Measurements from ENCODE around the gene HOXA4. TPM values are rescaled to one million over a fixed set of nuclear protein-coding genes. Genes with fewer than 3 reads are reported as not detected.

HOXA4 gene
- total RNA-seq, 1 donor: 0.72 TPM

DNA sequence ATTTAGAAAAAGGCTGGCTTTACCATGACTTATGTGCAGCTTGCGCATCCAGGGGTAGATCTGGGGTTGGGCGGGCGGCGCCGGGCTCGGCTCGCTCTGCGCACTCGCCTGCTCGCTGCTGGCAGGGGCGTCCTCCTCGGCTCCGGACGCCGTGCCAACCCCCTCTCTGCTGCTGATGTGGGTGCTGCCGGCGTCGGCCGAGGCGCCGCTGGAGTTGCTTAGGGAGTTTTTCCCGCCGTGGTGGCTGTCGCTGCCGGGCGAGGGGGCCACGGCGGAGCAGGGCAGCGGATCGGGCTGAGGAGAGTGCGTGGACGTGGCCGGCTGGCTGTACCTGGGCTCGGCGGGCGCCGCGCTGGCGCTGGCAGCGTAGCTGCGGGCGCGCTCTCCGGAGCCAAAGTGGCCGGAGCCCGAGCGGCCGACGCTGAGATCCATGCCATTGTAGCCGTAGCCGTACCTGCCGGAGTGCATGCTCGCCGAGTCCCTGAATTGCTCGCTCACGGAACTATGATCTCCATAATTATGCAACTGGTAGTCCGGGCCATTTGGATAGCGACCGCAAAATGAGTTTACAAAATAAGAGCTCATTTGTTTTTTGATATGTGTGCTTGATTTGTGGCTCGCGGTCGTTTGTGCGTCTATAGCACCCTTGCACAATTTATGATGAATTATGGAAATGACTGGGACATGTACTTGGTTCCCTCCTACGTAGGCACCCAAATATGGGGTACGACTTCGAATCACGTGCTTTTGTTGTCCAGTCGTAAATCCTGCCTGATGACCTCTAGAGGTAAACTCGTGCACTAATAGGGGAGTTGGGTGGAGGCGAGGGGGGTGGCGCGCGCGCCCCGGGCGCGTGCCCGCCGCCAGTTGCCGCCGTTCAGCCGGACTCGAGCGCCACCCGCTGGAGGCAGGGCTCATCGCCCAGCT lies 12.7 kb upstream of the HOXA4 start, which contains the start of gene HOXA5:
Gene HOXA5, minus strand, starts transcription at position 659 of the 927 bp plus-strand sequence. Its CDS starts 74 bp downstream, at position 585.
- H3K27me3 ChIP-seq (ENCODE audit: insufficient read depth, low read length): no peaks in the 10 kb centered on the region
- TF ChIP-seq, protein P1, sequence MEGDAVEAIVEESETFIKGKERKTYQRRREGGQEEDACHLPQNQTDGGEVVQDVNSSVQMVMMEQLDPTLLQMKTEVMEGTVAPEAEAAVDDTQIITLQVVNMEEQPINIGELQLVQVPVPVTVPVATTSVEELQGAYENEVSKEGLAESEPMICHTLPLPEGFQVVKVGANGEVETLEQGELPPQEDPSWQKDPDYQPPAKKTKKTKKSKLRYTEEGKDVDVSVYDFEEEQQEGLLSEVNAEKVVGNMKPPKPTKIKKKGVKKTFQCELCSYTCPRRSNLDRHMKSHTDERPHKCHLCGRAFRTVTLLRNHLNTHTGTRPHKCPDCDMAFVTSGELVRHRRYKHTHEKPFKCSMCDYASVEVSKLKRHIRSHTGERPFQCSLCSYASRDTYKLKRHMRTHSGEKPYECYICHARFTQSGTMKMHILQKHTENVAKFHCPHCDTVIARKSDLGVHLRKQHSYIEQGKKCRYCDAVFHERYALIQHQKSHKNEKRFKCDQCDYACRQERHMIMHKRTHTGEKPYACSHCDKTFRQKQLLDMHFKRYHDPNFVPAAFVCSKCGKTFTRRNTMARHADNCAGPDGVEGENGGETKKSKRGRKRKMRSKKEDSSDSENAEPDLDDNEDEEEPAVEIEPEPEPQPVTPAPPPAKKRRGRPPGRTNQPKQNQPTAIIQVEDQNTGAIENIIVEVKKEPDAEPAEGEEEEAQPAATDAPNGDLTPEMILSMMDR (IDR thresholded peaks at IDR 0.05; ENCODE audit: extremely low read depth, low read depth, low read length): peak; percentile 37
- H4K20me1 ChIP-seq (ENCODE audit: insufficient read depth, low read length): peaks cover 4% of the 10 kb centered on the region
- peak within 1 kb of the TSS; percentile 63 for H3K4me3 ChIP-seq (ENCODE audit: insufficient read depth, low read length)
- peaks cover 14% of the 10 kb centered on the region for H3K4me1 ChIP-seq (ENCODE audit: insufficient read depth, low read length)
- peak within 1 kb of the TSS; percentile 59 for H3K4me2 ChIP-seq (ENCODE audit: insufficient read depth, low read length)
- DNase-seq (ENCODE audit: insufficient read length, low spot score, missing footprints): peak; percentile 96
- no peak within 1 kb of the TSS for H2AFZ ChIP-seq (ENCODE audit: low read length)
- H3K36me3 ChIP-seq (ENCODE audit: insufficient read depth, low read length): peaks cover 59% of the 10 kb centered on the region
- peaks cover 92% of the 10 kb centered on the region for H3K79me2 ChIP-seq (ENCODE audit: insufficient read depth, low read length)
- H3K9me3 ChIP-seq (ENCODE audit: low read depth, low read length): no peaks in the 10 kb centered on the region
- H3K27ac ChIP-seq (ENCODE audit: low read depth, low read length): peak within 1 kb of the TSS; percentile 37

DNA sequence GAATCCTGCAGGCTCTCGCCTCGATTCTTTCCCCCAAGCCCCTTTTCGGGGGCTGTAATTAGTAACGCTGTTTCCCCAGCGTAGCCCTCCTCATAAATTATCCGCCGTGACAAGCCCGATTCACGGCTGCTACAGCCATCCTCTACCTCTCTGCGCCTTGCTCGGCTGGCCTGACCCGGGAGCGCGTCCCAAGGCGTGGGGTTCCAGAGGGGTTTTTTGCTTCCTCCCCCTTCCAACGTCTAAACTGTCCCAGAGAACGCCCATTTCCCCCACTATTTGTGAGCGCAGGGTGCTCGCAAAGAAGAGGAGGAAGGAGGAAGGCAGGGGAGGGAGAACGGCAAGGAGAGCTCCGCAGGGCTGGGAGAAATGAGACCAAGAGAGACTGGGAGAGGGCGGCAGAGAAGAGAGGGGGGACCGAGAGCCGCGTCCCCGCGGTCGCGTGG lies 12.0 kb upstream of the HOXA4 start:
- Histone ChIP-seq H3K36me3 (ENCODE audit: insufficient read depth, low read length) (peaks cover 59% of the 10 kb centered on the region), H3K9me3 (ENCODE audit: low read depth, low read length) (no peaks in the 10 kb centered on the region), H4K20me1 (ENCODE audit: insufficient read depth, low read length) (peaks cover 4% of the 10 kb centered on the region), H3K4me3 (ENCODE audit: insufficient read depth, low read length) (peak overlapping the region; percentile 63), H3K4me1 (ENCODE audit: insufficient read depth, low read length) (peaks cover 16% of the 10 kb centered on the region), H2AFZ (ENCODE audit: low read length) (no peak overlapping the region), H3K79me2 (ENCODE audit: insufficient read depth, low read length) (peaks cover 90% of the 10 kb centered on the region), H3K27me3 (ENCODE audit: insufficient read depth, low read length) (no peaks in the 10 kb centered on the region), H3K4me2 (ENCODE audit: insufficient read depth, low read length) (peak overlapping the region; percentile 43), H3K27ac (ENCODE audit: low read depth, low read length) (peak overlapping the region; percentile 37)
- TF ChIP-seq, protein P1 (IDR thresholded peaks at IDR 0.05; ENCODE audit: extremely low read depth, low read depth, low read length): no peak
- no peak for DNase-seq (ENCODE audit: insufficient read length, low spot score, missing footprints)

DNA sequence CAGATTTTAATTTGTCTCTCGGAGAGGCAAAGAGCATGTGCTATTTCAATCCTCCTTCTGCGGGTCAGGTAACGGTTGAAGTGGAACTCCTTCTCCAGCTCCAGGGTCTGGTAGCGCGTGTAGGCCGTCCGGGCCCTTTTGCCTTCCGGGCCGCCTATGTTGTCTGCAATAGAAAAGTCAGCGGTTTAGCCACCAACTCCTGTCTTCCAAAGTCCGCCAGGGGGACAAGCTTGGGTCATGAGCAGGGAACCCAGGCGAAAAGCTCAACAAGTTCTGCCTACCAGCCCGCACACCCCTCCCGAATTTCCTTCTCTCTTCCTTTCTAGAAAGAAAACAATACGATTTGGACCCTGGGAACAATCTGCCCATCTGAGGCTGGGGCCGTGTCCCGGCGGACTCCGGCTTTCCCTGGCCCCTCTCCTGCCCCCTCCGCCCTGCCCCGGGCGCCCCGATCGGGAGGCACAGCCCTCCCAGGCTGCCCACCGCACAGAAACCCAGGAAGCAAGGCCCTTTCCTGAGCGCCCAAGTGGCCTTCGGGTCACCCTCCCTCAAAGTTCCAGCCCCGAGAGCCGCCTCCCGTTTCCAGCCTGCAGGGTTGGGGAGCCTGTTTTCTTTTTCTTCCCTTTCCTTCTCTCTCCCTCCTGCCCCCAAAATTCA lies 11.5 kb upstream of the HOXA4 start:
- TF ChIP-seq, protein P1 (IDR thresholded peaks at IDR 0.05; ENCODE audit: extremely low read depth, low read depth, low read length): no peak
- H3K4me2 ChIP-seq (ENCODE audit: insufficient read depth, low read length): peak overlapping the region; percentile 43
- peak overlapping the region; percentile 37 for H3K27ac ChIP-seq (ENCODE audit: low read depth, low read length)
- peak overlapping the region; percentile 63 for H3K4me3 ChIP-seq (ENCODE audit: insufficient read depth, low read length)
- H3K27me3 ChIP-seq (ENCODE audit: insufficient read depth, low read length): no peaks in the 10 kb centered on the region
- peaks cover 85% of the 10 kb centered on the region for H3K79me2 ChIP-seq (ENCODE audit: insufficient read depth, low read length)
- peaks cover 4% of the 10 kb centered on the region for H4K20me1 ChIP-seq (ENCODE audit: insufficient read depth, low read length)
- H3K9me3 ChIP-seq (ENCODE audit: low read depth, low read length): no peaks in the 10 kb centered on the region
- H2AFZ ChIP-seq (ENCODE audit: low read length): no peak overlapping the region
- peaks cover 59% of the 10 kb centered on the region for H3K36me3 ChIP-seq (ENCODE audit: insufficient read depth, low read length)
- H3K4me1 ChIP-seq (ENCODE audit: insufficient read depth, low read length): peaks cover 16% of the 10 kb centered on the region
- peak; percentile 85 for DNase-seq (ENCODE audit: insufficient read length, low spot score, missing footprints)
